COLO668 (cell line): ENCODE results near the gene TTC4.
"Not testable (repeated sequence)": the region's sequence is repeated elsewhere in the genome, so short reads cannot be mapped to it uniquely, and the experiment has no call there.

Experiments used
- DNase-seq: peaks from one replicate; lab custom pipeline; 2025; ENCODE audit not compliant: unreplicated experiment; lab: John Stamatoyannopoulos, UW

TTC4 gene

GRCh38 chr1:54745274-54745673 is 29.6 kb downstream of the TTC4 start:
- DNase-seq: no peak

- no peak for DNase-seq
Observed at GRCh38 chr1:54745864-54746263, 30.2 kb downstream of the TTC4 start.

- DNase-seq: no peak
Observed at GRCh38 chr1:54748094-54748835, 32.6 kb downstream of the TTC4 start.

GRCh38 chr1:54750596-54750995 is 34.9 kb downstream of the TTC4 start:
- no peak for DNase-seq

GRCh38 chr1:54751426-54751825 is 35.8 kb downstream of the TTC4 start:
- no peak for DNase-seq

- no peak for DNase-seq
Observed at GRCh38 chr1:54754045-54754444, 38.4 kb downstream of the TTC4 start.

GRCh38 chr1:54754486-54755285 is 39.0 kb downstream of the TTC4 start:
- DNase-seq: no peak

GRCh38 chr1:54757833-54758232 is 42.2 kb downstream of the TTC4 start:
- DNase-seq: no peak

GRCh38 chr1:54758678-54759348 is 43.2 kb downstream of the TTC4 start:
- no peak for DNase-seq

- no peak for DNase-seq
Observed at GRCh38 chr1:54763816-54764132, 48.1 kb downstream of the TTC4 start.

GRCh38 chr1:54764133-54764921 is 48.7 kb downstream of the TTC4 start, which contains the start of gene PARS2:
Gene PARS2, minus strand, starts transcription at chr1:54764523. Its CDS starts 5,362 bp downstream, at chr1:54759161.
- DNase-seq: peak; percentile 100

- DNase-seq: no peak
Observed at GRCh38 chr1:54764922-54765561, 49.4 kb downstream of the TTC4 start.

- DNase-seq: no peak
Observed at GRCh38 chr1:54766726-54767125, 51.1 kb downstream of the TTC4 start.

- no peak for DNase-seq
Observed at GRCh38 chr1:54767526-54767925, 51.9 kb downstream of the TTC4 start.

- DNase-seq: no peak
Observed at GRCh38 chr1:54768093-54768492, 52.4 kb downstream of the TTC4 start.

GRCh38 chr1:54772951-54773350 is 57.3 kb downstream of the TTC4 start:
- no peak for DNase-seq

GRCh38 chr1:54774820-54775498 is 59.3 kb downstream of the TTC4 start:
- no peak for DNase-seq

- DNase-seq: not testable (repeated sequence)
Observed at GRCh38 chr1:54775828-54776721, 60.4 kb downstream of the TTC4 start.

- DNase-seq: no peak
Observed at GRCh38 chr1:54777011-54777410, 61.4 kb downstream of the TTC4 start.
